Activated CD4-positive, alpha-beta T cell treated with anti-CD3 and anti-CD28 coated beads for 4 hours (primary cell): Measurements from ENCODE around the gene TUBGCP2.
A peak's percentile ranks its signal among the peaks of the same experiment; 100 is the strongest.
"Not testable (repeated sequence)": the region's sequence is repeated elsewhere in the genome, so short reads cannot be mapped to it uniquely, and the experiment has no call there.

Experiments used
- DNase-seq, 2 donors: peaks; one replicate each; pipeline ENCODE4 v3.0.0-alpha.2; 2020

The TUBGCP2 gene

DNA sequence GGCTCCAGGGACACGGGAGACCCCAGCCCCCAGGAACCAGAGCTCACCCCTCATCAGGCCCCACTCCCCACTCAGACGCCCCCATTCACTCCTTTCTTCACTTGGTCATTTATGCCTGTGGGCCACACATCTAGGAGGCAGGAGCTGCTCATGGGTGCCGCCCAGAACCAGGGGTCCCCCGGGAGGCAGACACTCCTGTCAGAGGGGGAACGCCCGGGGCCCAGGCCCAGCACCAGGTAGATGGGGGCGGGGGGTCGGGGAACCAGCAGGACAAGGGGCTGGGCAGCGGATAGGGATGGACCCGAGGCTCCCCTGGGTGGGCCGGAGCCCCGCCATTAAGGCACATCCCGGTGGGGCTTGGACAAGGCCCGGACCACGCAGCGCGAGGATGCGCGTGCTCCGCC is 16.2 kb upstream of the TUBGCP2 start:
- DNase-seq = no peak

DNA sequence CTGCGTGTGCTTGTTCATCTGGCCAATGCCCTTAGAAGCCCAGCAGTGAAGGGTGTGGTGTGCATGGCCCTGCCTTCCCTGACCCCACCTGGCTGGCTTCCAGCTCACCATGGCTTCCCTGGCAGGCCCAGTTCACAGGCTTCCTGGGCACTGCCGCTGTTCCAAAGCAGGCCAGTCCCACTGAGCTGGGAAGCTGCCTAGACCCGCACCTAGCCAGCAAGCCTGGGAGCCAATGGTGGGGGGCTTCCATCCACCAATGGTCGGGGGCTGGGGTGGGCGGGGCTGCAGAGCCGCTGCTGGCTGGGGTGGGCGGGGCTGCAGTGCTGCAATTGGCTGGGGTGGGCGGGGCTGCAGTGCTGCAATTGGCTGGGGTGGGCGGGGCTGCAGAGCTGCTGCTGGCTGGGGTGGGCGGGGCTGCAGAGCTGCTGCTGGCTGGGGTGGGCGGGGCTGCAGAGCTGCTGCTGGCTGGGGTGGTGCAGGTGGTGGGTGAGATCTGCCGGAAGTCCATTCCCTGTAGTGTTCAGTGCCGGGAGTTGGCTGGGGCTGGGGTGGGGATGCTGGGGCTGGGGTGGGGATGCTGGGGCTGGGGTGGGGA is 15.6 kb upstream of the TUBGCP2 start:
- DNase-seq = peak; percentile 54 to 72

DNA sequence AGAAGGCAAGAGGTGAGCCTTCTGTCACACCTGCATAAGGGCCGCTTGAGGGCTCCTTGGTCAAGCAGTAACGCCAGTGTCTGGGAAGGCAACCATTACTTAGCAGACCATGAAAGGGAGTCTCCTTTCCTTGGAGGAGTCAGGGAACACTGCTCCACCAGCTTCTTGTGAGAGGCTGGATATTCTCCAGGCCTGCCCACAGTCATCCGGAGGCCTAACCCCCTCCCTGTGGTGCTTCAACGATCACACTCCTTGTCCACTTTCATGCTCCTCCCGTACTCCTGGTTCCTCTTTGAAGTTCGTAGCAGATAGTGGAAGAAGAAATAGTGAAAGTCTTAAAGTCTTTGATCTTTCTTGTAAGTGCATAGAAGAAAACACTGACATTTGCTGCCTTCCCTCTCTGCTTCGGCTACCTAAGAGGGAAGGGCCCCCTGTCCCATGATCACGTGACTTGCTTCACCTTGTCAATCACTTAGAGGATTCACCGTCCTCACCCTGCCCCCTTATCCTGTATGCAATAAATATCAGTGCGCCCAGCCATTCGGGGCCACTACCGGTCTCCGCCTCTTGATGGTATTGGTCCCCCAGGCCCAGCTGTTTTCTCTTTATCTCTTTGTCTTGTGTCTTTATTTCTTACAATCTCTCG is 13.5 kb upstream of the TUBGCP2 start:
- not testable (repeated sequence) for DNase-seq

DNA sequence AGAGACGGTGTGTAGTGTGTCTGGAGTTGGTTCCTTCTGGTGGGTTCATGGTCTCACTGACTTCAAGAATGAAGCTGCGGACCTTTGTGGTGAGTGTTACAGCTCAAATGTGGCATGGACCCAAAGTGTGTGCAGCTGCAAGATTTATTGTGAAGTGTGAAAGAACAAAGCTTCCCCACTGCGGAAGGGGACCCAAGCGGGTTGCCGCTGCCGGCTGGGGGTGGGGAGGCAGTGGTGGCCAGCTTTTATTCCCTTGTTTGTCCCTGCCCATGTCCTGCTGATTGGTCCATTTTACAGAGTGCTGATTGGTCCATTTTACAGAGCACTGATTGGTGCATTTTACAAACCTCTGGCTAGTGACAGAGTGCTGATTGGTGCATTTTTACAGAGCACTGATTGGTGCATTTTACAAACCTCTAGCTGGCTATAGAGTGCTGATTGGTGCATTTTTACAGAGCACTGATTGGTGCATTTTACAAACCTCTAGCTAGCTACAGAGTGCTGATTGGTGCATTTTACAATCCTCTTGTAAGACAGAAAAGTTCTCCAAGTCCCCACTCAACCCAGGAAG is 12.3 kb upstream of the TUBGCP2 start:
- not testable (repeated sequence) for DNase-seq

DNA sequence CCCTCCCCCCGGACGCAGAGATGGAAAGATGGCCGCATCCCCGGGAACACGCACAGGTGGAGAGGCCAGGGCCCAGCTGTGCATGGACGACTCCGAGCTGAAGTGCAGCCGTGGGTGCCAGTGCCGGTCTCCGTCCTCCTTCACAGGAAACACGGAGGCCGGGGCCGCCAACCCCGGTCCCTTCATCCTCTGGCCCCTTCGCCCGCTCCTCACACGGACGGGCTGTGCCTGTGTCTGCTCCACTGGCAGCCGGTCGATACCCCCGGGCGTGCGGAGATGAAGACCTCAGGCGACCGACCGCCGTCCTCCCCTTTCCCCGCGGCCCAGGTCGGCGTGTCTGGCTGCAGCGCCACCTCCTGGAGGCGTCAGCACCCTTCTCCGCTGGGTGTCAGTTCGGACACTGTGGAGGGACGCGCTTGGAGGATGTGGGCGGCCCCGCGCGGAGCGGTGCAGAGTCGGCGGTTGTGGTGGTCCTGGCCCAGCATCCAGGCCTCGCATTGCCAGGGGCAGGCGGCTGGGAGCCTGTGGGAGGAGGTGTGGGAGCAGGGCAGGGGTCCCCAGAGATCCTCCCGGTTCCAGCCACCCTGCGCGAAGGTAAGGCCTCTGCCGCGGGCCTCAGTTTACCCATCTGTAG is 9.9 kb upstream of the TUBGCP2 start:
- peak; percentile 50 to 62 for DNase-seq

DNA sequence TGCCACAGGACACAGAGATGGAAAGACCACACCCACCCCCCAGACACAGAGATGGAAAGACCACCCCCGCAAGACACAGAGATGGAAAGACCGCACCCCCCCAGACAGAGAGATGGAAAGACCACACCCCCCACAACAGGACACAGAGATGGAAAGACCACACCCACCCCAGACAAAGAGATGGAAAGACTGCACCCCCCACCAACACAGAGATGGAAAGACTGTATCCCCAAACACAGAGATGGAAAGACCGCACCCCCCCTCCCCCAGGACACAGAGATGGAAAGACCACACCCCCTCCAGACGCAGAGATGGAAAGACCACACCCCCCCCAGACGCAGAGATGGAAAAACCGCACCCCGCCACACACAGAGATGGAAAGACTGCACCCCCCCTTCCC is 8.1 kb upstream of the TUBGCP2 start:
- DNase-seq = no peak

DNA sequence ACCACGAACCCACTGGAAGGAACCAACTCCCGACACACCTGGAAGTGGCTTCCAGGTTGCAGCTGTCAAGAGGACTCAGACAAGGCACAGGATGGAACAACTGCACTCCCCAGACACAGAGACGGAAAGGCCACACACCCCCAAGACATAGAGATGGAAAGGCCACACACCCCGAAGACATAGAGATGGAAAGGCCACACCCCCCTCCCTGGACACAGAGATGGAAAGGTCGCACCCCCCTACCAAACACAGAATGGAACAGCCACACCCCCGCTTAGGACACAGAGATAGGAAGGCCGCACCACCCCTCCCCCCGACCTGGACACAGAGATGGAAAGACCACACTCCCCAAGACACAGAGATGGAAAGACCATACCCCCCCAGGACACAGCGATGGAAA is 7.6 kb upstream of the TUBGCP2 start:
- no peak for DNase-seq

DNA sequence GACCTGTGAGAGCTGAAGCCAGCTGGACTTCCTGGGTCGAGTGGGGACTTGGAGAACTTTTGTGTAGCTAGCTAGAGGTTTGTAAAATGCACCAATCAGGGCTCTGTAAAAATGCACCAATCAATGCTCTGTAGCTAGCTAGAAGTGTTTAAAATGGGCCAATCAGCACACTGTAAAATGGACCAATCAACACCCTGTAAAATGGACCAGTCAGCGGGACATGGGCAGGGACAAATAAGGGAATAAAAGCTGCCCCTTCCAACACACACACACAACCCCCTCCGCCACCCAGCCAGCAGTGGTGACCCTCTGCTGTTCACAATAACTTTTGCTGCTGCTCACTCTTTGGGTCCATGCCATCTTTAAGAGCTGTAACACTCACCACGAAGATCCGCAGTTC is 7.2 kb upstream of the TUBGCP2 start:
- DNase-seq = no peak

DNA sequence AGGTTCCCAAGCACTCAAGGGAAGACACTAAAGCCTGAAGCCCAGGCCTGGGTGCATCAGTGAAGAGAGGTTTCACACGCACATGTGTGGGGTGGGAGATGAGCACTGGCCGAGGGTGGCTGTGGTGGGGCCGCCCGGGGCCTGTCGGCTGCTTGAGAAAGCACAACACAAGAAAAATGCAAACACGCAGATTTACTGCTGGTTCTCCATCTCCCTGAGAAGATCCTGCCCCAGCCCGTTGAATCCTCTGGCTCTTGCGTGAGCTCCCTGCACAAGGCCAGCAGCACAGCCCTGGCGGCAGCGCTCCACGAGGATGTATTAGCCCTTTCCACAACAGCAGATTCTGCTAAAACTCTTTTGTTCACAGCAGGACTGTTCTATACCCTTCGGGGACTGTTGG is 6.2 kb upstream of the TUBGCP2 start:
- DNase-seq = no peak

DNA sequence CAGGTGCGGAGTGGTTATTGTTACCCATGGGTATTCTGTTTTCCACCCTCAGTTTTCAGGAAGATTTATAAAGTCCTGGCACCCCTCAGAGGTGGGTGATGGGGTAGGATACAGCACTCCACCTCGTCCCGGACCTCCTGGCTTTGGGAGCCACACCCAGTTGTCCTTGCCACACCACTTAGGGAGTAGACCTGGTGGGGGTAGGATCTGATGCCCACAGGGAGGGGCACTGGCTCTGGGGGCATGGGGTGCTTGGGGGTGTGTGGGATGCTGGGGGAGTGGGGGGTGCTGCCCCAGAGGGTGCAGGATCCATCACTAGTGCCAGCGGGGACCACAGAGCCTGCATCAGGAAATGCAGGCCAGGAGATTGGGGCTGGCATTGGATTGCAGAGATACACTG is 4.5 kb upstream of the TUBGCP2 start:
- DNase-seq = no peak

DNA sequence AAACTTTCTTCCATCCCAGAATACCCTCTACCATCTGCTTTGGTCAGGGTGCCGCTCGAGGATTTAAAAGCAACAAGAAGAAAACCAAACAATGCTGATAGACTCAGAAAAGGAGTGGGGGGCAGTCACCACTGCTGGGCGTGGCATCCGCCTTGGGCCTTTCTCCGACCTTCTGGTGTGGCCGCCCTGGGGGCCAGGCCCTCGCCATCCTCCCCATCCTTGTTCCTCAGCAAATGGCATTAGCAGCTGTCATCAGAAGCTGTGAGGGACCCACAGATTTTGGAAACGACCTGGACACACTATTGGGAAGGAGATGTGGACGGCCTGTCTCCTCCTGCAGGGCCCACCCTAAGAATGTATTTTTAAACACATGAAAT is 4.1 kb upstream of the TUBGCP2 start:
- DNase-seq = no peak

DNA sequence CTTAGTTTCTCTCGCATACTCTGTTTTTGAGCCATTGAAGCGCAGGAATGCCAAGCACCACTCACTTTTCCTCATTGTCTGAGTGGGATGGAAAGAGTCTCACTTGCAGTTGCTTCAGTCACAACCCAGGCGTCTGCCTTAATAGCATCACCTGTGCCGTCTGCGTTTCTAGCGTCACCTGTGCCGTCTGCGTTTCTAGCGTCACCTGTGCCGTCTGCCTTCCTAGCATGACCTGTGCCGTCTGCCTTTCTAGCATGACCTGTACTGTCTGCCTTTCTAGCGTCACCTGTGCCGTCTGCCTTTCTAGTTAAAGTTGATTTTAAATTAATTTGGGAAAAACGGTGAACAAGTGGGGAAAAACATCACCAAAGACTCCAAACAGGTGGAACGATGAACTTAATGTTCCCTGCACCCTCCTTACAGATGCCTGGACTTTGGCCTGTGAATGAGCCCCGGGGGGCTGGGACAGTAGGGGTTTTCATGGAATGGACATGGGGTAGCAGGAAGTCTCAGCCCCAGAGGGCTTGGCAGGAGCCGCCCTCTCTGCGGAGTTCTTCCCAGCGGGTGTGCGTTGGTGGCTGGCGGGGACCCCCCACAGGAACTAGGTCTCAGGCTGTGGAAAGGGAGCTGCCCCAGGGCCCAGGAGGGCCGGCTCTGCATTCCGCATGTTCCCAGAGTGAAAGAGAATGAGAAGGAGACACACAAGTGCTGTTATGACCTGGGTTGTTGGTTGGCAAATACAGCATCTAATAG is 3.5 kb upstream of the TUBGCP2 start:
- no peak for DNase-seq

DNA sequence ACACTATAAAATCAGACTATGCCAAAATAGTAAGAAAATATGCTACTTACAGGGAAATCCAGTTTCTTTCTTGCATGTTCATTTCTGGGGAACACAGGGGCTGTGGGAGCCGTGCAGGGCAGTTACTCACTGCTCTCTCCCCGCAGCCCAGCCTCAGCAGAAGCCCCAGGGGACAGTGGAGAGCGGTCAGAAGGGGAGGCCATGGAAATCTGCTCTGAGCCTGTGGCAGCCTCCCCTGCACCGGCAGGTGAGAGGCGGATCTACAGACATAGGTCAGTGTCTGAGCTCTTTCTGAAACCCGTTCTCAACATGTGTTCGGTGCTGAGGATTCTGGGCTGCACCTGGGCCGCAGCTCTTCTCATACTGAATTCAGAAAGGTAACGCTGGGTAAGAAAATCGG is 2.9 kb upstream of the TUBGCP2 start:
- no peak for DNase-seq

DNA sequence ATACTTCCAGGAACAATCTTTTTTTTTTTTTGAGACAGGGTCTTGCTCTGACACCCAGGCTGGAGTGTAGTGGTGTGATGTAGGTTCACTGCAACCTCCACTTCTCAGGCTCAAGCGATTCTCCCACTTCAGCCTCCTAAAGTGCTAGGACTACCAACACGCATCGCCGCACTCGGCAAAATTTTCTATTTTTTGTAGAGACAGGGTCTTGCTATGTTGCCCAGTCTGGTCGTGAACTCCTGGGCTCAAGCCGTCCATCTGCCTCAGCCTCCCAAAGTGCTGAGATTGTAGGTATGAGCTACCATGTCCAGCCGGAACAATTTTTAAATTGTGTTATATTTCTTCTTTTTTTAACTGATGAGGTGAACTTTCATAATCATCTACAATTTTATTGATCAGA is 2.1 kb upstream of the TUBGCP2 start:
- DNase-seq = no peak

DNA sequence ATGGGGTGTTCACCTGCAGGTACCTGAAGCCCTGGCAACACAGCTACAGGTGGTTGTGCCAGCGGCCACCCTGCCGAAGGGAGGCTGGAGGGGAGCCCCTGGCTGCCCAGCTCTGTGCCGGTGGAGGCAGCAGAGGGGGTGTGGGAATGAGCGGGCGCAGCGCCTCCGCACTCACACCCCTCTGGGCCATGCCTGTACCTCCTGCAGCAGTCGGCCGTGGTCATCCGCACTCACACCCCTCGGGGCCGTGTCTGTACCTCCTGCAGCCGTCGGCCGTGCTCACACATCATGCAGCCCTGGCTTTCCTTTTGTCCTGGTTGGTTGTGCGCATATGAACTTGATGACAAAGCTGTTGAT is 1.7 kb upstream of the TUBGCP2 start:
- no peak for DNase-seq

DNA sequence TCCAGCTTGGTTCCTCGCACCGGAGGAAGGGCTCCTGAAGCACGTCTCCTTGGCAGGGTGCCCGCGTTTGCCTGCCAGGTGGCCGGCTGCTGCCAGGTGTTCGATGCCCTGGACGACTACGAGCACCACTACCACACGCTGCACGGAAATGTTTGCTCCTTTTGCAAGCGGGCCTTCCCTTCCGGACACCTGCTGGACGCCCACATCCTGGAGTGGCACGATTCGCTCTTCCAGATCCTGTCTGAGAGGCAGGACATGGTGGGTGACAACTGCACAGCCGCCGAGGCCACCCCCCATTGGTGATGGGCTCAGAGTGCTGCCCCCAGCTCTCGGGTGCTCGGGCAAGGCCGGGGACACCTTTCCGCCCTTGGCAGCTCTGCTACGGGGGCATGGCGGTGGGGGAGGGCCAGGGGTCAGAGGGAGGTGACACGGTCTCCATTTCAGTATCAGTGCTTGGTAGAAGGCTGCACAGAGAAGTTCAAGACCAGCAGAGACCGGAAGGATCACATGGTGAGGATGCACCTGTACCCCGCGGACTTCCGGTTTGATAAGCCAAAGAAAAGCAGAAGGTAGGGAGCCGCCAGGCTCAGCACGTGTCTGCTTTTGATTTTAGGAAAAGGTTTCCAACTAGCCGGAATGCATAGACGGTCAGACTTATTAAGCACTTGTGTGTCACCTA is 1.2 kb upstream of the TUBGCP2 start:
- no peak for DNase-seq

DNA sequence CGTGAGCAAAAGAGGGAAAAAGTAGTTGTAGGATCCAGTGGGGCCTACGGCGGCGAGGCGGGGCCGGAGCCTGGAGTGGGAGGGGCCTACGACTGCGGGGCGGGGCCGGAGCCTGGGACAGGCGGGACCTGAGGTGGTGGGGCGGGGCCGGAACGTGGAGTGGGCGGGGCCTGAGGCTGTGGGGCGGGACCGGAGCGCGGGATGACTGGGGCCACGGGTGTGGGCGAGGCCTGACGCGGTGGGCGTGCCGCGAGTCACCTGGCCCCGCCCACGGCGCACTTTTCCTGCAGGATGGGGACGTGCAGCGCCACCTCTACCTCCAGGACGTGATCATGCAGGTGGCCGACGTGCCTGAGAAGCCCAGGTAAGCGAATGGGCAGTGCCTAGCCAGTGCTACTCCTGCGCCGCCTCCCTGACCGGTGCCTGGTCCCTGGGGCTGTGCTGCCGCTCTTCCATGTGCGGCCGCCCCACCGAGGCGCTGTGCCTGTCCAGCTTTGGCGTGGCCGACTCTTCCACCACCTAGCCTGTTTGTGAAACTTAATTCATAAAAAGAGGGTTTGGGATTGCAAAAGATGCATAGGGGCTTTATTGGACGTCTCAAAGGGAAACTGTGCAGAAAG is 538 bp upstream of the TUBGCP2 start:
- DNase-seq = peak; percentile 93 to 94

DNA sequence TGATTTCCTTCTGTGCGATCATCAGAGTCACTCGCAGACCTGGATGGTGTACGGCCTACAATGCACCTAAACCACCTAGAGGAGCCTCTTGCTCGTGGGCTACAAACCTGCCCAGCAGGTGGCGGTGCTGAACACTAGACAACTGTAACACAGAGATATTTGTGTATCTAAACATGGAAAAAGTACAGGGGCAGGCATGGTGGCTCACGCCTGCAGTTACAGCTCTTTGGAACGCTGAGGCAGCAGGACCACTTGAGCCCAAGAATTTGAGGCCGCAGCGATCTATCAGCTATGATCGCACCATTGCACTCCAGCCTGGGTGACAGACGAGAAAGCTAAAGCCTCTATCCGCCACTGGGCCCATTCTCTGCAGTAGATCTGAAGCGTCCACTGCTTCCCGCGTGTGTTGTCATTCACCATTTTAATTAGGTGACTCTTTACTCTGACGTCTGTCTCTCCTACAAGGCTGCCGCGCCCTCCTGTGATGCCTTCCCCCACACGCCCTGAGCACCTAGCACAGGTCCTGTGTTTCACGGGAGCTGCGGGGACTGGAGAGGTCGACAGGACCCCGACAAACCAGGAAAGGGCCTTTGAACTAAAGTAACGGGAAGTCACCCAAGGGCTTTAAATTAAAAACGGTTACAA is 774 bp downstream of the TUBGCP2 start:
- peak; percentile 85 to 91 for DNase-seq

DNA sequence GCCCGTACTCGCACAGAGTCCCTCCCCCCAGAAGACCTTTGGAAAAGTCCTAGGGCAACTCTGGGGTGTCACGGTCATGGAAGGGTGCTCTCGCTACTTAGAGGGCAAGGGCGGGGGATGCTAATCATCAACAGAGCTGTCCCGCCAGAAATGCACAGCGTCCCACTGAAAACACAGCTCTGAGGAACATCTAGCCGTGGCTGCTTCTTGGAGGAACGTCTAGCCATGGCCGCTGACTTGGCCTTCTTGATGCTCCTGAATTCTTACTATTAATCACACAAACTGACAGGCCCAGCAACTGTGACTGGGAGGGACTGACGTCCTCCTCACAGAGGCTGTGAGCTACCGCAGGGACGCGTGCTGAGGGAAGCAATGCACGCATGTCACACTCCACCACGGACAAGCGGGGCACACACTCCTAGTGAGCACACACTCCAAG is 1.7 kb downstream of the TUBGCP2 start:
- DNase-seq = no peak

DNA sequence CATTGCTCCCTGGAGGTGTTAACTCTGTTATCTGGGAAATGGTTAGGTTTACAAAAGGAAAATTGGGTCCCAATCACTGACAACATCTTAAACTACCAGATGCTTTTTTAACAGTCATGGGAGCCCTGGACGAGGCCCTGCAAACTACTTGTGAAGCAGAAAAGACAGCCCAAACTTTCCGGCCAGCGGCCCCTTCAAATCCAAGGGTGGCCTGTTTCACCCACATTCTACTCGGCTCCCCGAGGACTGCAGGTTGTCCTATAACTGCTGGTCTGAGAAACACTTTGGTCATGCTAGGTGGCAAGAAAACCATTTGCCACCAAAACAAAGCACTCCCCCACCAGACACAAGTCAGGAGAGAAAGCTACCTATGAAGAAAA is 2.6 kb downstream of the TUBGCP2 start:
- DNase-seq = no peak

DNA sequence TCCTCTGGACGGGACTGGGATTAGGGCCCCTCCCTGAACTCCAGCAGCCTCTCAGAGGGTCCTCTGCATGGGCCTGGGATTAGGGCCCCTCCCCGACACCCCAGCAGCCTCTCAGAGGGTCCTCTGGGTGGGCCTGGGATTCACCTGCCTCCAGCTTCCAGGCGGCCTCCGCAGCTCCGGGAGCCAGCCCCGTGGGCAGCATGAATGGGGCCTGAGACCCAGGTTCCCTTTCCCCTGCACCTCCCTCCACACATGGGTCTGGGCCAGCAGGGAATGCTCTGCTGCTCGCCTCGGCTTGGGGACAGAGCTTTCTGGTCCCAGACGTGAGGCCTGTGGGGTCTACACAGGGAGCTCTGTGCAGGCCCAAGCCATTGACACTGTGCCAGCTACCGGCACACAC is 5.5 kb downstream of the TUBGCP2 start:
- no peak for DNase-seq

DNA sequence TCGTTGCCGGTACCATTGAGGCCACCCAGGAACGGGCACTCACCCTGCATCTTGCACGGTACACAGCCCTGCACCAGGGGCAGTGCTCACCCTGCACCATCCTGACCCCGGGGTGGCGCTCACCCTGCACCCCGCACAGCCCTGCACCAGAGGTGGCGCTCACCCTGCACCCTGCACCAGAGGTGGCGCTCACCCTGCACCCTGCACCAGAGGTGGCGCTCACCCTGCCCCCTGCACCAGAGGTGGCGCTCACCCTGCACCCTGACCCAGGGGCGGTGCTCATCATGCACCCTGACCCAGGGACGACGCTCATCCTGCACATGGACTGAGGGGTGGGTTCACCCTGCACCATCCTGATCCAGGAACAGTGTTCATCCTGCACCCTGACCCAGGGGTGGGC is 6.4 kb downstream of the TUBGCP2 start:
- no peak for DNase-seq
